Retina (tissue), 1 donor: ENCODE results near the gene PHTF2.
A peak's percentile ranks its signal among the peaks of the same experiment; 100 is the strongest.

Experiments used
- DNase-seq: peaks from one replicate; pipeline ENCODE4 v3.0.0-alpha.2; 2016

PHTF2 gene

GRCh38 chr7:77881871-77882270 is 83.3 kb downstream of the PHTF2 start:
- DNase-seq: no peak

- no peak for DNase-seq
Observed at GRCh38 chr7:77885155-77885554, 86.6 kb downstream of the PHTF2 start.

- DNase-seq: no peak
Observed at GRCh38 chr7:77887567-77887966, 89.0 kb downstream of the PHTF2 start.

- DNase-seq: no peak
Observed at GRCh38 chr7:77888998-77889397, 90.4 kb downstream of the PHTF2 start.

- peak; percentile 7 for DNase-seq
Observed at GRCh38 chr7:77893813-77894212, 95.2 kb downstream of the PHTF2 start.

- no peak for DNase-seq
Observed at GRCh38 chr7:77894574-77895091, 96.1 kb downstream of the PHTF2 start.

GRCh38 chr7:77895905-77896304 is 97.3 kb downstream of the PHTF2 start:
- DNase-seq: no peak

GRCh38 chr7:77897004-77897547 is 98.5 kb downstream of the PHTF2 start:
- DNase-seq: no peak

- no peak for DNase-seq
Observed at GRCh38 chr7:77899516-77899915, 100.9 kb downstream of the PHTF2 start.

GRCh38 chr7:77903597-77903996 is 105.0 kb downstream of the PHTF2 start:
- DNase-seq: no peak

- no peak for DNase-seq
Observed at GRCh38 chr7:77904252-77904651, 105.7 kb downstream of the PHTF2 start.

- DNase-seq: no peak
Observed at GRCh38 chr7:77907281-77907680, 108.7 kb downstream of the PHTF2 start.

- no peak for DNase-seq
Observed at GRCh38 chr7:77908664-77909063, 110.1 kb downstream of the PHTF2 start.

- no peak for DNase-seq
Observed at GRCh38 chr7:77910124-77910523, 111.6 kb downstream of the PHTF2 start.

GRCh38 chr7:77912293-77912692 is 113.7 kb downstream of the PHTF2 start:
- DNase-seq: no peak

- no peak for DNase-seq
Observed at GRCh38 chr7:77913977-77914607, 115.5 kb downstream of the PHTF2 start.

- DNase-seq: no peak
Observed at GRCh38 chr7:77917500-77918262, 119.1 kb downstream of the PHTF2 start.

- DNase-seq: no peak
Observed at GRCh38 chr7:77918676-77919075, 120.1 kb downstream of the PHTF2 start.

GRCh38 chr7:77923419-77923818 is 124.8 kb downstream of the PHTF2 start:
- no peak for DNase-seq

- DNase-seq: no peak
Observed at GRCh38 chr7:77930496-77930895, 131.9 kb downstream of the PHTF2 start.

GRCh38 chr7:77931841-77932240 is 133.3 kb downstream of the PHTF2 start:
- no peak for DNase-seq

- no peak for DNase-seq
Observed at GRCh38 chr7:77933394-77933793, 134.8 kb downstream of the PHTF2 start.

- DNase-seq: no peak
Observed at GRCh38 chr7:77935652-77936348, 137.2 kb downstream of the PHTF2 start.
